Gastroesophageal sphincter (tissue), 3 donors: ENCODE results near the gene UBR4.

Experiments
- CTCF ChIP-seq, 4 experiments: fragments of 200-600 bp in 2 of 4; fragments of 450-650 bp in 2 of 4; sonication (generic) in 1 of 4; IDR thresholded peaks; one replicate each; pipeline ENCODE4 v1.5.1; 2017 to 2019; ENCODE audit warnings: antibody characterized with exemption in 4 of 4, mild to moderate bottlenecking in 2 of 4, moderate library complexity in 2 of 4
- EP300 ChIP-seq: sonication (generic); formaldehyde crosslinking; IDR thresholded peaks from one replicate; pipeline ENCODE4 v1.6.1; 2017; ENCODE audit warnings: antibody characterized with exemption, mild to moderate bottlenecking

- TF ChIP-seq EP300 (no peak), CTCF (IDR thresholded peaks at IDR 0.05) (no peak)
Measured at GRCh38 chr1:19029191-19030085, 180.6 kb downstream of the UBR4 start.
